GM10248 (cell line): Measurements from ENCODE around the gene ZNF674.

ENCODE experiments used
- CTCF ChIA-PET: fragments of 300-600 bp; sonication (Branson Sonifier 250); formaldehyde crosslinking; extraction: SDS; loops from one replicate; lab custom pipeline; 2021; ENCODE audit warnings: antibody characterized with exemption; lab: Yijun Ruan, JAX
- POLR2A ChIA-PET: fragments of 350-650 bp; sonication (Branson Sonifier 250); formaldehyde crosslinking; extraction: SDS; loops from one replicate; lab custom pipeline; 2020; ENCODE audit warnings: antibody characterized with exemption; lab: Yijun Ruan, JAX
- DNase-seq: peaks from one replicate; pipeline ENCODE4 v3.0.0; 2012; ENCODE audit errors: extremely low spot score
- CTCF ChIP-seq: IDR thresholded peaks from 2 replicates; pipeline ENCODE4 v1.5.1; 2012; ENCODE audit warnings: mild to moderate bottlenecking, low read depth; ENCODE audit errors: extremely low read depth, missing control alignments, control extremely low read depth

Gene ZNF674

GRCh38 chrX:46459603-46460002 lies 85.6 kb downstream of the ZNF674 start:
- ChIA-PET CTCF (no interaction called here), POLR2A (no interaction called here)
- DNase-seq: no peak
- no peak for TF ChIP-seq CTCF

GRCh38 chrX:46456125-46456922 lies 88.9 kb downstream of the ZNF674 start:
- DNase-seq: no peak
- ChIA-PET CTCF (no interaction called here), POLR2A (no interaction called here)
- TF ChIP-seq CTCF: no peak
